ENCODE measurements around the gene ZNF467. TPM values are rescaled to one million over a fixed set of nuclear protein-coding genes. Genes with fewer than 3 reads are reported as not detected.
A peak's percentile ranks its signal among the peaks of the same experiment; 100 is the strongest.

ZNF467 gene
- polyA plus RNA-seq, 4 donors = 18.1 to 38.9 (median 26.1) TPM

DNA sequence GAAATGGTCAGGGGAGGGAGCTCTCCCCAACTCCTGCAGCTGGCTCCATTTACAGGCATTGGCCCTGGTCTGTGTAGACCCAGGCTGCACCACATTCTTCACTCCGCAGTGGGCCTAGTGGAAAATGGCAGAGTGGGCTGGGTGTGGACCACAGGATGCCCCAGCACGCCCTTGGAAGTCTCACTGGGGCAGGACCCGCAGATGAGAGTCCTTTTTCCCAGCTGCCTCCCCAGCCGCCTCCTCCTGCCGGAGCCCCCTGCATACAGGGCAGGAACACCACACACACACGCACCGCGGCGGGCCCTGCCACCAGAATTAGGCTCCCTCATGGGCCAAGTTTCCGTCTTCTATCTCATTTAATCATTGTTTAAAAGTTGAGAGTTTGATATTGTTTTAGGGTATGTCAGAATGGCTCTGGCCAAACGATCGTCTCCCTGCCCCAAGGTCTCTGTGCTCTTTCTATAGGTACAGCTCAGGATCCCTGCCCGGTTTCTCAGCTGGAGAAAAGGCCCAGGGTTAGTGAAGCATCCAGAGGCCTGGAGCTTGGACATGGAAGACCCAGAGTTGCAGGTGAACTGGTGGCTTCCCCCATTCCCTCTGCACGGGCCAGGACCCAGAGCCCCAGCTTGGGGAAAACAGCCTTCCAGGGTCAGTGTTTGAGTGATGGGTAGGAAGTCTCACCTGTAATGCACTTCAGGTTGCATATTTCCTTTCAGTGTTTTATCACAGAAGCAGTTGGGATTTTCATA lies 42.0 kb downstream of the ZNF467 start:
- DNase-seq (ENCODE audit: low read depth in 4 of 4, low spot score in 3 of 4) = no peak

GRCh38 chr7:149729983-149730801 lies 43.2 kb downstream of the ZNF467 start:
- DNase-seq (ENCODE audit: low read depth in 4 of 4, low spot score in 3 of 4) = no peak

DNA sequence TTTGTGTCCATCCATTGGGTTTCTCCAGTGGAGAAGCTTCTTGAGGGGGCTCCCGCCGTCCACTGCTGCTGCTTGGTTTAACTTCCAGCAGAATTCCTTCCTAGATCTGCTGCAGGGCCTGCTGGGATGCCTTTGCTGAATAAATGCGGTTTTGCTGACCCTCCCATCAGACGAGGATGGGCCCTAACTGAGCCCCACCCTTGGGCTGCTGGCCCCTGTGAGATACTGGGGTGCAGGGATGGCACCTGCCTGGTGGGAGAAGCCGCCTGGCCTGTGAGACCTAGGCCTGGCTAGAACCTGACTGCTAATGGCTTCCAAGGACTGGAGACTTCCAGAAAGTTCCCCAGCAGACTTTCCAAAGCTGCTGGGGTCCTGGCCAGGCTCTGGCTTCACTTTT lies 43.8 kb downstream of the ZNF467 start:
- DNase-seq (ENCODE audit: low read depth in 4 of 4, low spot score in 3 of 4) = no peak

DNA sequence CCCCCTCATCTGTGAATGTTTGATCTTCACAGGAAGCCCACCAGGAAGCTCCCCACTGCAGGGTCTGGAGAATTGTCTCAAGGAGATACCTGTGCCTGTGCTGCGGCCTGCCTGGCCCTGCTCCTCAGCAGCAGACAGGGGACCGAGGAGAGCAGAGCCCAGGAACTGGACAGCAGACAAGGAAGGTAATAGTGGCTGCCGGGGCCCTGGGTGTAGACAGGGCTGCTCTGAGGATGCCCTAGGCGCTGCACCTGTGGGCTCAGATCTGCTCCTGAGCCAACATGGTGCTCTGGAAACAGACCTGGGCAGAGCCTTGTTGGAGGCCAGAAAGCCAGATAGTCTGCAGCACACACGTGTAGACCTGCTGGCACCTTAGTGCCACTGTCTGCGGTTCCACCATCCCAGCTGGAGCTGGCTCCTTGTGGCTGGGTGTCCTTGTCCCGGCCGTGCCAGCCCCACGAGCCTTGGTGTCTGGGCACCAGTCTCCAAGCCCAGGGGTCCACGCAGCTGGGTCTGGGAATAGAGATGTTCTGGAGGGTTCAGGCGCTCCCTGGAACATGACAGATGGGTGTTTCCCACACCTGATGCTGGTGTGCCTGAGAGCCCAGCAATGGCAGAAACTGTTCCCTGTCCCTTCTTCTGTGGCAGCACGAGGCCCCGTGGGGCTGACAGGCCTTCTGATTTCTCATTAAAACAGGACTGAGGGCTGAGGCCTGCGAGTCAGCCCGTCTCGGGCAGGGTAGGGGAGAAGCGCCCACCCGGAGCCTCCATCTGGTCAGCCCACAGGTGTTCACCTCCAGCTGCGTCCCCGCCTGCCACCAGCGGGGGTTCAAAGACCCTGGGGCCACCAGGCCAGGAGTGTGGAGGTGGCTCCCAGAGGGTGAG lies 44.7 kb downstream of the ZNF467 start:
- DNase-seq (ENCODE audit: low read depth in 4 of 4, low spot score in 3 of 4) = no peak

GRCh38 chr7:149727899-149728476 lies 45.4 kb downstream of the ZNF467 start:
- no peak for DNase-seq (ENCODE audit: low read depth in 4 of 4, low spot score in 3 of 4)

GRCh38 chr7:149727053-149727898 lies 46.1 kb downstream of the ZNF467 start:
- peak in 1 of 4 donors; percentile 52 for DNase-seq (ENCODE audit: low read depth in 4 of 4, low spot score in 3 of 4)

DNA sequence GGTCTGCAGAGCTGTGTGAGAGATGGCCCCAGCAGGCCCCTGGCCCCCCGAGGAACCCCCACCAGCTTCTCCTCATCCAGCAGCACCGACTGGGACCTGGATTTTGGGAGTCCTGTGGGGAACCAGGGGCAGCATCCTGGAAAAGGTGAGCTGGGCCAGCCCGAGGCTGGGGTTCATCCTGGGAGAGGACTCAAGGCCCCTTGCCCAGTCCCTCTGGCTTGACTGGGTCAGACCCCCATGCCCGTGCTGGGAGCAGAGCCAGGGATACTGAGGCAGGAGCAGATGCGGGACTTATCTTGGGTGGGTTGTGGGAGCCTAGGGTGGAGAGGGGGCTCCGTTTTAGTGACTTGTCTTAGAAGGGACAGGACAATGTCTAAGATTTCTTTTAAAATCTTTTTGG lies 47.5 kb downstream of the ZNF467 start:
- DNase-seq (ENCODE audit: low read depth in 4 of 4, low spot score in 3 of 4) = no peak

GRCh38 chr7:149725426-149725821 lies 48.0 kb downstream of the ZNF467 start:
- no peak for DNase-seq (ENCODE audit: low read depth in 4 of 4, low spot score in 3 of 4)

- DNase-seq (ENCODE audit: low read depth in 4 of 4, low spot score in 3 of 4) = no peak
Measured at GRCh38 chr7:149724661-149725425, 48.5 kb downstream of the ZNF467 start.

GRCh38 chr7:149723795-149724495 lies 49.4 kb downstream of the ZNF467 start:
- DNase-seq (ENCODE audit: low read depth in 4 of 4, low spot score in 3 of 4) = no peak

GRCh38 chr7:149723082-149723767 lies 50.2 kb downstream of the ZNF467 start:
- DNase-seq (ENCODE audit: low read depth in 4 of 4, low spot score in 3 of 4) = no peak

- DNase-seq (ENCODE audit: low read depth in 4 of 4, low spot score in 3 of 4) = no peak
Measured at GRCh38 chr7:149722356-149722957, 50.9 kb downstream of the ZNF467 start.

- DNase-seq (ENCODE audit: low read depth in 4 of 4, low spot score in 3 of 4) = no peak
Measured at GRCh38 chr7:149721084-149721601, 52.2 kb downstream of the ZNF467 start.

GRCh38 chr7:149720372-149721083 lies 52.9 kb downstream of the ZNF467 start:
- DNase-seq (ENCODE audit: low read depth in 4 of 4, low spot score in 3 of 4) = no peak

- DNase-seq (ENCODE audit: low read depth in 4 of 4, low spot score in 3 of 4) = no peak
Measured at GRCh38 chr7:149719912-149720335, 53.5 kb downstream of the ZNF467 start.

Data from left renal pelvis (tissue), 4 donors.